ENCODE results near the gene STOML2. TPM values are rescaled to one million over a fixed set of nuclear protein-coding genes. Genes with fewer than 3 reads are reported as not detected.

Gene STOML2
- total RNA-seq, 4 donors from 2014 or later = 58.4 to 107 (median 63.4) TPM

DNA sequence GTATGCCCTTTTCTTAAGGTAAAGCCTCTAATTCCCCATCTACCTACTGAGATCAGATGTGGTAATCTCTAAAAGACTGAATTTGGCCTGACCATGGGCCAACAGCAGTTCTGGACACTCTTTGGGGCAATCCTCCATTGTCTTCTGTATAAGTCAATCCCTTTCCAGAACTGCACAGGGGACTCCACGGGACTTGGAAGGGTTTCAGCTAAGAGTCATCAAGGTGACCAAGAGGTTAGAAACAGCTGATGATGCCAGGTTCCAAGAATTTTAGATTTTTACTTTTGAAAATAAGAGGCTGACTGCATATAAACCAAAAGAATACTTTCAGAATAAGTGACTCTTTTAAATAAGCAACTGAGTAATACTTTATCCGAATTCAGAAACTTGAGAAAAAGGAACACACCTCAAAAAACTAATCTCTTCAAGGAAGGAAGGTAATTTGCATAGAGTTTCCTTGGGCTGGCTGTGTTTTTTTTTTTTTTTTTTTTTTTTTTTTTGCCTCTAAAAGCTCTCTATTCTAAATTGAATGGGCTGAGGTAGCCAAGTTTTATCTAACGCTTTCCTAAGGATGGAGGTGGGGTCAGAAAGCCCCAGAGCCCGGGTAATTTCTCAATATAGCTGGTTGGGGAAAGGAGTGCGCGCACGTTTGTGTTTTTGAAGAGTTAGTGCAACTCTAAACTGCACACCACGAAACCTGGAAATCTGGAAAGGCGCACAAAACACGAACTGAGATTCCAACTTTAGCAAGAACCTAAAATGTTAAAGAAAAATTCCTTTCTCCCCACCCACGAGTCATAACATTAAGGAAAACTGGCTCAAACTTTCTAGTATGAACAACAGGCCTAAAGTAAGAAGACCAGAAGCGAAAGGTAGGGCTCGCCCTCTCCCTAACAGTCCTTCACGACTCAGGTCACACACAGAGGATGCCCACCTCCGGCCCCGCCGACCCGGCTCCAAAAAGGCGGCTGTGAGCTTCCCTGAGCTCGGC, 31.8 kb downstream of the STOML2 start:
- Histone ChIP-seq H3K27ac (peak overlapping the region; percentile 98 to 100), H3K4me1 (peaks cover 17 to 20% of the 10 kb centered on the region in 2 donors), H3K27me3 (no peaks in the 10 kb centered on the region), H3K9me3 (no peaks in the 10 kb centered on the region), H3K4me3 (peak overlapping the region; percentile 54 to 99), H3K36me3 (no peaks in the 10 kb centered on the region)
- TF ChIP-seq, protein P1, sequence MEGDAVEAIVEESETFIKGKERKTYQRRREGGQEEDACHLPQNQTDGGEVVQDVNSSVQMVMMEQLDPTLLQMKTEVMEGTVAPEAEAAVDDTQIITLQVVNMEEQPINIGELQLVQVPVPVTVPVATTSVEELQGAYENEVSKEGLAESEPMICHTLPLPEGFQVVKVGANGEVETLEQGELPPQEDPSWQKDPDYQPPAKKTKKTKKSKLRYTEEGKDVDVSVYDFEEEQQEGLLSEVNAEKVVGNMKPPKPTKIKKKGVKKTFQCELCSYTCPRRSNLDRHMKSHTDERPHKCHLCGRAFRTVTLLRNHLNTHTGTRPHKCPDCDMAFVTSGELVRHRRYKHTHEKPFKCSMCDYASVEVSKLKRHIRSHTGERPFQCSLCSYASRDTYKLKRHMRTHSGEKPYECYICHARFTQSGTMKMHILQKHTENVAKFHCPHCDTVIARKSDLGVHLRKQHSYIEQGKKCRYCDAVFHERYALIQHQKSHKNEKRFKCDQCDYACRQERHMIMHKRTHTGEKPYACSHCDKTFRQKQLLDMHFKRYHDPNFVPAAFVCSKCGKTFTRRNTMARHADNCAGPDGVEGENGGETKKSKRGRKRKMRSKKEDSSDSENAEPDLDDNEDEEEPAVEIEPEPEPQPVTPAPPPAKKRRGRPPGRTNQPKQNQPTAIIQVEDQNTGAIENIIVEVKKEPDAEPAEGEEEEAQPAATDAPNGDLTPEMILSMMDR (IDR thresholded peaks at IDR 0.05) = no peak
- TF ChIP-seq POLR2A (IDR thresholded peaks at IDR 0.05) = no peak
- no peak for DNase-seq
- intact Hi-C loops (cut with DNase I; ENCODE audit: low total_unique reads) = loop anchor here (10.0 kb wide), 1 partner anchor 86 kb away; the partner anchor contains the start of gene DNAJB5

DNA sequence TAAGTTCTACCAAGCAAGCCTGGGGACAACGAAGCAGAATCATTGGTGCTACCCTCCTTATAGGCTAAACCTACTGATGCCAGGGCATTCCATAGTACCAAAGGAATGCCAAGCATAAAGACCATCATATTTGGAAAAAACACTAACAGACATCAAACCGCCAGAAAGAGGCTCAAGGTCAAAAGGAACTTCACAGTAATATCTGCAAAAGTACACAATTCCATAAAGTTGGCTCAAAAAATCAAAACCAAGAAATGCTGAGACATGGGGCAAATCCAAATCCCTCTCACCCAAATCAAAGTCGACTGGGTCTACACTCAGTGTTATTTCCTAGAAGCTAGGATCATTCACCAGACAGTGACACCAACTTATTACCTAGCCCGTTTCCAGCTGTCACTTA, 33.9 kb downstream of the STOML2 start:
- Histone ChIP-seq H3K36me3 (no peaks in the 10 kb centered on the region), H3K9me3 (no peaks in the 10 kb centered on the region), H3K4me3 (no peak overlapping the region), H3K27me3 (no peaks in the 10 kb centered on the region), H3K4me1 (peaks cover 17 to 20% of the 10 kb centered on the region in 2 donors), H3K27ac (no peak overlapping the region)
- TF ChIP-seq POLR2A (IDR thresholded peaks at IDR 0.05) = no peak
- TF ChIP-seq, protein P1 (IDR thresholded peaks at IDR 0.05) = no peak
- intact Hi-C loops (cut with DNase I; ENCODE audit: low total_unique reads) = no loop called here
- no peak for DNase-seq

DNA sequence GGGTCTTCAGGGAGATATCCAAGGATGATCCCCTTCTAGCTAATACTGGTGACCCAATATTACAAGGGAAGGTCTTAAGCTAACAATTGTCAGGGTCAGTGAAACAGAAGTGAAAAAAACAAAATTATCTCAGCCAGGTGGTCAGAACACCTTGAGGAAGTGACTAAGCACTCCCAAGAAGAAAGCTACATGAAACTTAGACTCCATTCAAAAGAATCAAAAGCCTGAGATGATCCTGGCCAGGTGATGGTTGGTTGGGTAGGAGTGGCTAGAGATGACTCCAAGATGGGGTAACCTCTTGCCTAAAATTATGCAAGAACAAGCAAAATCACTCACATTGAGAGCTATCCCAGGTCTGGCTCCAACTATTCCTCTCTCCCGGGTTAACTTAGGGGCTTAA, 35.9 kb downstream of the STOML2 start:
- no peak for DNase-seq
- no peak overlapping the region for H3K27ac ChIP-seq
- TF ChIP-seq POLR2A (IDR thresholded peaks at IDR 0.05) = no peak
- TF ChIP-seq, protein P1 (IDR thresholded peaks at IDR 0.05) = no peak
- H3K4me3 ChIP-seq = no peak overlapping the region
- H3K36me3 ChIP-seq = no peaks in the 10 kb centered on the region
- H3K9me3 ChIP-seq = no peaks in the 10 kb centered on the region
- H3K4me1 ChIP-seq = peaks cover 17 to 20% of the 10 kb centered on the region in 2 donors
- intact Hi-C loops (cut with DNase I; ENCODE audit: low total_unique reads) = no loop called here
- H3K27me3 ChIP-seq = no peaks in the 10 kb centered on the region

DNA sequence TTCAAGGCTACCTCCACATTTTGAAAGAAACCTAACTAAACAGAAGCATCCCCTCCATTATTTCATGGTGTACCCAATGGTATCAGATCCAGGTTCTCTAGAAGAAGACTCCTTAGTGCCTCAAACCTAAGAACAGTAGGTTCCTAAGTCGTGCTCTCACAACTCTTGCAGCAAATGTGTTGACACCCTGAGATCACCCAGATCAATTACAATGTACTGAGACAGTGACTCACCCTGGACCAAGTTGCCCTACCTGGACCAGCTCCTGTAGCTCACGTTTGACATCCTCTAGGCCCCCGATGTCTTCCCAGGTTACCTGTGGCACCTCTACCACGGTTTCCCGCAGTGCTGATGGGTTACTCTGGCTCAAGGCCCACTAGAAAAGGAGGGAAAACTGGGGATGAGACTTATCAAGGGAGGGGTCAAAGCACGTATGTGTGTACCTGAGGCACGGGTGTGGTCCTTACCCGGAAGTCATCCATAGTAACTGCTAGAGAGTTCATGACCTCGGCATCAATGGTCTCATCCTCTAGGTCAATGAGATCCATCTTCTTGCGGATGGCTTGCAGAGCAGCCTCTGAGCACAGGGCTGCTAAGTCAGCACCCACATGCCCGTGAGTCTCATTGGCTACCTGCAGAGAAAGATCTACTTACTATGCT, 42.3 kb downstream of the STOML2 start:
- Histone ChIP-seq H3K36me3 (no peaks in the 10 kb centered on the region), H3K27ac (no peak overlapping the region), H3K9me3 (no peaks in the 10 kb centered on the region), H3K27me3 (no peaks in the 10 kb centered on the region), H3K4me3 (no peak overlapping the region), H3K4me1 (no peaks in the 10 kb centered on the region)
- DNase-seq = no peak
- TF ChIP-seq POLR2A (IDR thresholded peaks at IDR 0.05) = no peak
- TF ChIP-seq, protein P1 (IDR thresholded peaks at IDR 0.05) = no peak
- intact Hi-C loops (cut with DNase I; ENCODE audit: low total_unique reads) = no loop called here

DNA sequence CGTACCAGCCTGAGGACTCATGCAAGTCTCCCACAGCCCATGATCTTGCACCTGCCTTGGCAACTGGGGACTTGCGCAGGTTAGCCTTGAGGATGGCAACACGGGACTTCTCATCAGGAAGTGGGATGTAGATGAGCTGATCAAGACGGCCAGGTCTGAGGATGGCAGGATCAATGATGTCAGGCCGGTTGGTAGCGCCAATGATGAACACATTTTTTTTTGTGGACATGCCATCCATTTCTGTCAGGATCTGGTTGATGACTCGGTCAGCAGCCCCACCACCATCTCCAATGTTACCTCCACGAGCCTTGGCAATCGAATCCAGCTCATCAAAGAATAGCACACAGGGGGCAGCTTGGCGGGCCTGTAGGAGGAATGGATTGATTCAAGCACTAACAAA, 43.5 kb downstream of the STOML2 start:
- Histone ChIP-seq H3K9me3 (no peaks in the 10 kb centered on the region), H3K36me3 (no peaks in the 10 kb centered on the region), H3K4me1 (no peaks in the 10 kb centered on the region), H3K27ac (no peak overlapping the region), H3K4me3 (no peak overlapping the region), H3K27me3 (no peaks in the 10 kb centered on the region)
- DNase-seq = no peak
- intact Hi-C loops (cut with DNase I; ENCODE audit: low total_unique reads) = no loop called here
- no peak for TF ChIP-seq POLR2A (IDR thresholded peaks at IDR 0.05)
- TF ChIP-seq, protein P1 (IDR thresholded peaks at IDR 0.05) = no peak
